NCI-H1694 (cell line): ENCODE measurements around the gene C1orf105.
A peak's percentile ranks its signal among the peaks of the same experiment; 100 is the strongest.

Source experiments
- DNase-seq: peaks from one replicate; lab custom pipeline; 2025; lab: John Stamatoyannopoulos, UW

The C1orf105 gene

GRCh38 chr1:172397221-172397620, 23.3 kb upstream of the C1orf105 start:
- DNase-seq = no peak

DNA sequence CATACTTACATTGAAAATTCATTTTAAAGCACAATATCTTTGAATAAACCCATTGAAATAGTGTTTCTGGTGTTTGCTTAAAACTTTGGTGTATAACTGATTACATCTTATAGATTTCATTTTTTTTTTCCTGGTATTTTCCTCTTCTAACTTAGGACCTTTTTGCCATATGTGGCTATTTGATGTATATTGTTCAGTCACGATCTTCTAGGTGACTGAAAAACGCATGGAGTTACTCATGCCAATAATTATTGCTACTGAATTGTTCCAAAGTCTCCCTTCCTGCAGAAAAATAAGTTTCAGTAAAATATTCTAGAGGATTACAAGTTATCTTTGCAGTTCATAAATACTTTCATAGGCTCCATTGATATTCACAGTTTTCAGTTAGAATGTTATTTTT, 22.9 kb upstream of the C1orf105 start:
- no peak for DNase-seq

DNA sequence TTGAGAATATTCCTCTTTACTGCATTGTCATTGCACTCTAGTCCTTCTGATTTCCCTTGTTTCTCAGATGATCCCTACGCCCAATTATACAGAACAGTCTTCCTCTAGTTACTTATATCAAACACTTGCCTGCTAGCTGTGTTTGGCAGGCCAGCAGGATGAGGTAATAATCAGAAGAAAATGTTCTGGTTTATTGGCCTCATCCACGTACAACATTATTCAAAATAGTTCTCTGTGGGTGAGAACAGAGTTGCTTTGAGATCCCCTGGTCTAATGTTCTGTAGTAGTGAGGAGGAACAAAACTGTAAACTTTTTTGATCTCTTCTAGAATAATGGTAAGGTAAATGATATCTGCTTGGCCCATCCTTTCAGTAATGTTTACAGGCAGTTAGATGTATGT, 22.3 kb upstream of the C1orf105 start:
- no peak for DNase-seq

DNA sequence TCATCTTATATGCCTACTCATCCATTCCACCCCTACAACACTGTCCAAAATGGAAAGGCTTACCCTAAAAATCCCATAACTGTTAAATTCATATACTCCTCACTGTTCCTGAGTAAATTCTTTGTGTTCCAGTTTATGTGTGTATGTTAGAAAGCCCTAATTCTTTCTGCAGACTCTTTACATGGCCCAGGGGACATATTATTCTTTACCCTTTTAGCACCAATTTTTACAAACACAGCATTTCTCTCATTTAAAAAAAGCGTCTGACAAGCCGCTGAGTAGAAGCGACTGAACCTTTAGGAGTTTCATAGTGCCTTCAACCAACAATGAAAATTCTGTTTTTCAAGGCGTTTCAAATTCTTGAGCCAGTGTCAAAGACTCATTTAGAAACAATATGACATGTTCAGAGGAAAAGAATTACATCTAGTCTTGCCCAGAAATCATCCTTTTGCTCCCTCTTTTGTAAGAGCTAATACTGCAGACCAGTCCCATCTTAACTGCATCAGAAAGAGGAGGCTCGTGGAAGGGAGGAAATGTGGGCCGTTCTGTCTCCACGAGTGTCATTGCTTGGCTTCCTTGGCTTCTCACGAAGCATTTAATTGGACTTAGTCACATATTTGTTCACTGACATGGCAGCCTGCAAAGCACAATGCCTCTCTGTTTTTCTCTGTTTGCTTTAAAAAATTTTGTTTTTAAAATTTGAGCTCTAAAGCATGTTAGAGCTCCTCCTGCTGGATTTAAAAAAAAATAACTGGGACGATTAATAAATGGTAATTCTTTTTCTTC, 21.3 kb upstream of the C1orf105 start:
- peak; percentile 45 for DNase-seq

- no peak for DNase-seq
Measured at GRCh38 chr1:172399756-172400721, 20.4 kb upstream of the C1orf105 start.

- no peak for DNase-seq
Measured at GRCh38 chr1:172400722-172401105, 19.8 kb upstream of the C1orf105 start.

DNA sequence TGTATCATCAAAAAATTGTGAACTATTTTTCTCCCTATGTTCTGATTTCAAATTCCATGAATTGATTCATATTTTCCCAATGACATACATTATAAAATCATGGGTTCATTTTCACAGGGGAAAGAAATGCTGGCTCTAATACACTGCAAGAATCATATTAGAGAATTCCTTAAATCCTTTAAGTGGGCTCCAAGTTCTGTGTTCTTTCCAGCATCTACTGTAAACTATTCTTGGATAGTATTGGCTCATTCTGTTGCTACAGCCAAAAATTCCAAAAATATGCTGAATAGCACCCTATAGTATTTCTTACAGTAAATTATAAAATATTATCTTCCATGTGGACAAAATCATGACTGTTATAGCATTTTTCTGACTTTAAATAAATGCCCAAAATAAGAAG, 19.0 kb upstream of the C1orf105 start:
- no peak for DNase-seq

GRCh38 chr1:172401892-172402291, 18.6 kb upstream of the C1orf105 start:
- DNase-seq = no peak

DNA sequence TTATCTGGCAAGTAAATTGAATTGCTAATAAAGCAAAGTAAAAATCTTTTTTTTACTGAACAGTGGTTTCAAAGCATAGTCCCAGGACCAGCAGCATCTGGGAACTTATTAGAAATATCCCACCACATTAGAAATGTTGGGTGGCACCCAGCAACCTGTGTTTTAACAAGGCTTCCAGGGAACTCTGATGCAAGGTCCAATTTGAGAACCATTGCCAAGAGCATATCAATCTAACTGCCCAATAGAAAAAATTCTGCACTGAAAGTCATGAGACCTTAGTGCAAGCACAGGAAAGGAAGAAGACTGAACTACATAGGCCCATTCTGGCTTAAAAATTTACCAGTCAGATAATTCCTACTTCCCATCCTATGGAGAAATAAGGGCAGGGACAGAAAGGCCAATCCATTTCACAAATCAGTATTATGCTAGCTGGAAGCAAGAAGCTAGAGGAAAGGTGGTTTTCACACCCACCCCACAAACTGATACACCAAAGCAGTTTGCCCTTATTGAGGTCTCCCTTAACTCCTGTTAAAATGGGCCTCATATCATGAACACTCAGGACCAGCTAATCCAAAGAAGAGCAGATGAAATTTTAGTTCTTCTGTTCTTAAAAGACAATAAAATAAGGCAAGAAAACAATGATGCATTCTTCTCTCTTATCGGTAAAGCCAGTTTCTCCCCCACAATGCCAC, 17.5 kb upstream of the C1orf105 start:
- DNase-seq = no peak

GRCh38 chr1:172404121-172404520, 16.4 kb upstream of the C1orf105 start:
- no peak for DNase-seq

DNA sequence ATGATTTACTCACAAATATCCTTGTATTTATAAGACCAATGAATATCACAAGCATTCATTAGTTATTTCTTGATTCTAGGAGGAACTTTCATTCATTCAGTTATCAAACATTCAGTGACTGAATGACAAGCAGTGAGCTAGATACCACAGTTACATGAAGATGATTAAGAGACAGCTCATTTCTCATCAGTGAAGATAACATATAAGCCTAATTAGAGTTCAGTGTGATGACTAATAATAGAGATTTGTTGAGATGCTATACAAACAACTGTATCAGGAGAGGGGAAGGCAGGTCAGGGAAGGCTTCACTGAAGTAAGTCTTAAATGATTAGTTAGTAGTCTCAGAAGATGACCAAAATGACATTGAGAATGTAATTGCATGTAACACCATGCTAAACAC, 14.6 kb upstream of the C1orf105 start:
- DNase-seq = no peak

GRCh38 chr1:172406968-172407367, 13.5 kb upstream of the C1orf105 start:
- no peak for DNase-seq

DNA sequence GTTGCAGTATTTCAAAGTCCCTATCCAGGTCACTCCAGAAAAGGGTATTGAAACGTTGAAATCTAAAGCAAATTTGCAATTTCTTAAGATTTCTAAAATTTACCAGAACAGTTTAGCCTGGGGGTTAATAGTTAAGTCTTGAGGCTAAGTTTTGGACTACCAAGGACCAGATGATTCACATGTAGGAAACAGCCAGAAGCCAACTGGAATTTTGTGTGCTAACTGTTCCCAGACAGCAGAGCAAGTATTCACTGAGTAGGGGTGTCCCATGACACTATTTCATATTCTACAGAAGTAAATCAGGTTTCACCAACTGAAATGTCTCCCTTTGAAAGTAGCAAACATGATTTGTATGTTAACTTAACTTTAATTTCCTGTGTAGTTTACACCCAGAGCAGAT, 11.5 kb upstream of the C1orf105 start:
- DNase-seq = no peak

- DNase-seq = no peak
Measured at GRCh38 chr1:172410027-172410426, 10.5 kb upstream of the C1orf105 start.

GRCh38 chr1:172411791-172412338, 8.6 kb upstream of the C1orf105 start:
- DNase-seq = no peak

DNA sequence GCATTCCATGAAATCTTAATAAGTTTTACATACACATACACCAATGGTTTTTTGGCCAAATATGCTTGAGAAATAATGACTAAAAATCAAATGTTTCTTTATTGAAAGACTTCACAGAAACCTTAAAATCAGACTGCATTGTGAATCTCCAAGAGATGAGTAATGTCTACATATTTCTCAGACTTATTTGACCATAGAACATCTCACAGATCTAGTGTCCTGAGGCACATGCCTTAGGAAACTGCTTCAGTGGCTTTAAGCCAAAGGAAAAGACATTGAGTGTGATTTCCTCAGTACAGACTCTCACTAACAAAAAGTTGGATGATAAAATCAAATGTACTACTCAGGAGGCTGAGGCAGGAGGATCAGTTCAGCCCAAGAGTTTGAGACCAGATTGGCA, 6.2 kb upstream of the C1orf105 start:
- DNase-seq = no peak

GRCh38 chr1:172416496-172417035, 3.9 kb upstream of the C1orf105 start:
- DNase-seq = no peak

GRCh38 chr1:172417557-172417956, 2.9 kb upstream of the C1orf105 start:
- DNase-seq = no peak

DNA sequence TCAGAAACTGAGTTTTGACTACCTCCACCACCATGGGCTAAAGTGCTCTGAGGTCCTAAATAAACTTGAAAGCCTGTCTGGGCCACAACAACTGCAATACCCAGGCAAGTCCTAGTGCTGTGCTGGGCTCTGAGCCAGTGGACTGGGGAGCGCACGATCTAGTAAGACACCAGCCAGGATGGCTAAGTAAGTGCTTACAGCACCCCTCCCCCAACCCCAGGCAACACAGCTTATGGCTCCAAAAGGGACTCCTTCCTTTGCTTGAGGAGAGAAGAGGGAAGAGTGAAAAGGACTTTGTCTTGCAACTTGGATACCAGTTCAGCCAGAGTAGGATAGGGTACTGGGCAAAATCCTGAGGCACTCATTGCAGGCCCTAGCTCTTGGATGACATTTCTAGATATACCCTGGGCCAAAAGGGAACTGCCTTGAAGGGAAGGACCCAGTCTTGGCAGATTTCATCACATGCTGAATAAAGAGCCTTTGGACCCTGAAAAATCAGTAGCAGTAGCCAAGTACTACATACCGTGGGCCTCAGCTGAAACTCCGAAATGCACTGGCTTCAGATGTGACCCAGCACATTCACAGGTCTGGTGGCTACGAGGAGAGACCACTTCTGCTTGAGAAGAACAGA, 1.6 kb downstream of the C1orf105 start:
- no peak for DNase-seq

- no peak for DNase-seq
Measured at GRCh38 chr1:172423336-172423735, 2.9 kb downstream of the C1orf105 start.

DNA sequence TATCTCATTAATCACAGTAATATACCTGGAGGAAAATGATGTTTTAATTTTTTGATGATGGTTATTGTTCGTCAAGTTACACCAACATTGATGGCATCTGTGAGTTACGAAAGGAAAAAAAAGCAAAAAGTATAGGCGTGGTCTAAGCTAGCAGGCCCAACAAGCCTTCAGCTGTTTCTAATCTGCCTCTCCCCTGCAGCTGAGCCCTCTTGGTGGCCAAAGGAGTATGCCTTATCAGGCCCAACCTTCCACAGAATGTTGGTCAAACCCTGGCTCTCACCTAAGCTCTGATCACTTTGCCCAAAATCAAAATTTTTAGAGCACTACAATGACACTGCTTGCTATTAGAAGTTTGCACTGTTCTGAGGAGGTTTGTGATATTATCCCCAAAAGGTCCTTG, 4.9 kb downstream of the C1orf105 start:
- no peak for DNase-seq
